A673 (cell line): ENCODE measurements around the gene NFYA. TPM values are rescaled to one million over a fixed set of nuclear protein-coding genes. Genes with fewer than 3 reads are reported as not detected.

ENCODE experiments used
- BruUV-seq: library from RNA; stranded (reverse); fragments of 400-500 nt; replicated peaks from 2 replicates; lab custom pipeline; 2021; lab: Mats Ljungman, UMichigan
- CTCF ChIA-PET: fragments of 300-600 bp; sonication (Branson Sonifier 250); formaldehyde crosslinking; loops from one replicate; lab custom pipeline; 2022; ENCODE audit warnings: antibody characterized with exemption; lab: Charles Lee
- POLR2A ChIA-PET: fragments of 300-600 bp; sonication (Branson Sonifier 250); formaldehyde crosslinking; loops from one replicate; lab custom pipeline; 2022; ENCODE audit warnings: antibody characterized with exemption; ENCODE audit not compliant: low non-redundant PET; lab: Charles Lee
- DNase-seq: peaks from one replicate; pipeline ENCODE4 v3.0.0-alpha.2; 2015; ENCODE audit warnings: low spot score
- H3K27ac ChIP-seq: fragments of 200-600 bp; sonication (generic); 2 replicates; pipeline ENCODE4 v1.5.1; 2016; ENCODE audit warnings: mixed run types, low read depth, mild to moderate bottlenecking, mixed read lengths, antibody characterized with exemption, low read length; ENCODE audit not compliant: poor library complexity, severe bottlenecking
- H3K27me3 ChIP-seq: fragments of 200-600 bp; sonication (generic); replicated peaks from 2 replicates; pipeline ENCODE4 v1.6.1; 2017; ENCODE audit warnings: mixed run types, low read depth, mild to moderate bottlenecking, mixed read lengths, antibody characterized with exemption, low read length; ENCODE audit not compliant: insufficient read depth, poor library complexity
- H3K36me3 ChIP-seq: fragments of 200-600 bp; sonication (generic); 2 replicates; pipeline ENCODE4 v1.6.1; 2016; ENCODE audit warnings: mixed run types, mild to moderate bottlenecking, mixed read lengths, antibody characterized with exemption, low read length; ENCODE audit not compliant: insufficient read depth, poor library complexity, severe bottlenecking
- H3K4me1 ChIP-seq: fragments of 200-600 bp; sonication (generic); 2 replicates; pipeline ENCODE4 v1.6.1; 2017; ENCODE audit warnings: mixed run types, mild to moderate bottlenecking, mixed read lengths, antibody characterized with exemption, low read length; ENCODE audit not compliant: insufficient read depth, poor library complexity, severe bottlenecking
- H3K4me3 ChIP-seq: fragments of 200-600 bp; sonication (generic); 2 replicates; pipeline ENCODE4 v1.5.1; 2016; ENCODE audit warnings: low read depth, mixed run types, mild to moderate bottlenecking, mixed read lengths, low read length; ENCODE audit not compliant: poor library complexity, severe bottlenecking
- H3K9me3 ChIP-seq: fragments of 200-600 bp; sonication (generic); 2 replicates; pipeline ENCODE4 v1.6.1; 2016; ENCODE audit warnings: mixed run types, low read depth, mild to moderate bottlenecking, mixed read lengths, antibody characterized with exemption, low read length; ENCODE audit not compliant: poor library complexity, severe bottlenecking
- EZH2 ChIP-seq: fragments of 200-600 bp; sonication (generic); IDR thresholded peaks from 2 replicates; pipeline ENCODE4 v1.6.1; 2017; ENCODE audit warnings: borderline replicate concordance, low read depth, mild to moderate bottlenecking, mixed read lengths, antibody characterized with exemption, low read length; ENCODE audit not compliant: poor library complexity, severe bottlenecking
- intact Hi-C: fragments of 100-400 bp; cut with micrococcal nuclease; formaldehyde crosslinking; loops from one replicate; pipeline ENCODE4 v1.10.0; 2022; ENCODE audit not compliant: unreplicated experiment
- total RNA-seq: library from RNA; stranded (reverse); gene quantifications from 2 replicates; pipeline ENCODE4 v1.2.3, GENCODE V29; 2021
- TF ChIP-seq, protein P1 (sequence below): fragments of 300-800, 200-600 bp; sonication (generic); conservative IDR thresholded peaks from 2 replicates; pipeline ENCODE4 v1.5.1; 2017; ENCODE audit warnings: low read depth, mild to moderate bottlenecking, antibody characterized with exemption, low read length, moderate library complexity, mixed read lengths

The NFYA gene
- total RNA-seq, 1 experiment from 2014 or later: 45.4 TPM

GRCh38 chr6:41047306-41047705 is 25.5 kb upstream of the NFYA start:
- CTCF ChIA-PET: no interaction called here
- Histone ChIP-seq H3K9me3 (no peaks in the 10 kb centered on the region), H3K27me3 (no peaks in the 10 kb centered on the region), H3K4me1 (peaks cover 4% of the 10 kb centered on the region), H3K4me3 (no peak overlapping the region), H3K36me3 (no peaks in the 10 kb centered on the region), H3K27ac (no peak overlapping the region)
- intact Hi-C loops: no loop called here
- BruUV-seq: no TSS peak
- no peak for DNase-seq
- TF ChIP-seq EZH2: no peak
- TF ChIP-seq, protein P1, sequence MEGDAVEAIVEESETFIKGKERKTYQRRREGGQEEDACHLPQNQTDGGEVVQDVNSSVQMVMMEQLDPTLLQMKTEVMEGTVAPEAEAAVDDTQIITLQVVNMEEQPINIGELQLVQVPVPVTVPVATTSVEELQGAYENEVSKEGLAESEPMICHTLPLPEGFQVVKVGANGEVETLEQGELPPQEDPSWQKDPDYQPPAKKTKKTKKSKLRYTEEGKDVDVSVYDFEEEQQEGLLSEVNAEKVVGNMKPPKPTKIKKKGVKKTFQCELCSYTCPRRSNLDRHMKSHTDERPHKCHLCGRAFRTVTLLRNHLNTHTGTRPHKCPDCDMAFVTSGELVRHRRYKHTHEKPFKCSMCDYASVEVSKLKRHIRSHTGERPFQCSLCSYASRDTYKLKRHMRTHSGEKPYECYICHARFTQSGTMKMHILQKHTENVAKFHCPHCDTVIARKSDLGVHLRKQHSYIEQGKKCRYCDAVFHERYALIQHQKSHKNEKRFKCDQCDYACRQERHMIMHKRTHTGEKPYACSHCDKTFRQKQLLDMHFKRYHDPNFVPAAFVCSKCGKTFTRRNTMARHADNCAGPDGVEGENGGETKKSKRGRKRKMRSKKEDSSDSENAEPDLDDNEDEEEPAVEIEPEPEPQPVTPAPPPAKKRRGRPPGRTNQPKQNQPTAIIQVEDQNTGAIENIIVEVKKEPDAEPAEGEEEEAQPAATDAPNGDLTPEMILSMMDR: no peak
- POLR2A ChIA-PET: no interaction called here

DNA sequence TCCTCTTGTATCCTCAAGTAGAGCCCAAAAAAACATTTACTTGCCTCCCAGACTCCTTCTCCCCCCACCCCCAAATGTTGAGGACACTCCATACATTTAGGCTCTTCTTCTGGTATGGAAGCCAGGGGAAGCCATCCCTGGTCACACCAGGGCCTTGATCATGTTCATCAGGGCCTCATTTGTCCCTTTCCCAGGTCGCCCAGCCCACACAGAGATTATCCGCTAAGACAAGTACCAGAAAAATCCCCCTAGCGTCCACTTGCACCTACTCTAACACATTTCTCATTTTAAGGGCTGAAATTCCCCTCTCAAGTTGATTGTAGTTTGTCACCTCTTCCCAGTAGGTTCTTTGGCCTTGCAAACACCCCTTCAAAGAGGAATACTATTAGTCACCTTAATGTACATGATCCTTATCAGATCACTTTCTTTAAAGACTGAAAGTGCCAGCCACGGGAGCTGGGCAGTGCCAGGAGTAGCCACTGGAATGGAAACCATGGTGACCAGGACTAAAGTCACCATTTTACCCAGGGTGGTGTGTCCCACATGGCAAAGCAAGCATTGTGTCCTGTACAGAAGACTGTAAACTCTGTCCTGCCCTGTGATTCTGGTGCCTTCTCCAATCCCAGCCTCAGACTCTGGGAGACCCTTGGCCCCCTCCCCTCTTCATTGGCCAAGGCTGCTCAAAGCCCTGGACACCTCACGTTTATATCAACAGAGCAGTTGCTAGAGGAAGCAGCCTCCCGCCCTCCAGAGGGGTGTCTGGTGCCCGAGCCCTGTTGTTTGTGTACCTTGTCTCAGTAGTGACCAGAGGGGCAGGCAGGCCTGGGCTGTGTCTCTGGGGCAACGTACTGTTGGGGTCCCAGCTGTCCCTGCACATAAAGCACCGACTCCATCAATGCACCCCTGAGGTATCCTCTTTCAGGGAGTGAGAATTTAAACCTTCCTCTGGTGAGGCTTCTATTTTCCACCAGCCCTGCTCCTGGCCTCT is 24.7 kb upstream of the NFYA start:
- H3K9me3 ChIP-seq: no peaks in the 10 kb centered on the region
- no peak overlapping the region for H3K27ac ChIP-seq
- no peaks in the 10 kb centered on the region for H3K36me3 ChIP-seq
- no peaks in the 10 kb centered on the region for H3K27me3 ChIP-seq
- no peak for DNase-seq
- POLR2A ChIA-PET: interaction anchor here (0.6 kb wide), 1 partner anchor 18 kb away, joined by 3 read pairs; no protein-coding TSS in a partner anchor
- TF ChIP-seq, protein P1: no peak
- intact Hi-C loops: no loop called here
- H3K4me1 ChIP-seq: peaks cover 4% of the 10 kb centered on the region
- no TSS peak for BruUV-seq
- CTCF ChIA-PET: no interaction called here
- H3K4me3 ChIP-seq: no peak overlapping the region

- Histone ChIP-seq H3K4me3 (no peak overlapping the region), H3K27me3 (no peaks in the 10 kb centered on the region), H3K27ac (no peak overlapping the region), H3K4me1 (peaks cover 4% of the 10 kb centered on the region), H3K9me3 (no peaks in the 10 kb centered on the region), H3K36me3 (no peaks in the 10 kb centered on the region)
- TF ChIP-seq EZH2: no peak
- POLR2A ChIA-PET: no interaction called here
- intact Hi-C loops: no loop called here
- CTCF ChIA-PET: no interaction called here
- DNase-seq: no peak
- no TSS peak for BruUV-seq
Measured at GRCh38 chr6:41049521-41049920, 23.3 kb upstream of the NFYA start.

- DNase-seq: no peak
- H3K4me3 ChIP-seq: no peak overlapping the region
- POLR2A ChIA-PET: no interaction called here
- no peaks in the 10 kb centered on the region for H3K9me3 ChIP-seq
- H3K36me3 ChIP-seq: no peaks in the 10 kb centered on the region
- intact Hi-C loops: no loop called here
- peaks cover 4% of the 10 kb centered on the region for H3K4me1 ChIP-seq
- H3K27ac ChIP-seq: no peak overlapping the region
- CTCF ChIA-PET: no interaction called here
- H3K27me3 ChIP-seq: no peaks in the 10 kb centered on the region
- TF ChIP-seq, protein P1: no peak
- TF ChIP-seq EZH2: no peak
- BruUV-seq: no TSS peak
Measured at GRCh38 chr6:41049955-41050354, 22.8 kb upstream of the NFYA start.
